ENCODE results near the gene DKK2. TPM values are rescaled to one million over a fixed set of nuclear protein-coding genes. Genes with fewer than 3 reads are reported as not detected.

Gene DKK2
- total RNA-seq, 1 experiment from 2014 or later, result 0.11 TPM

DNA sequence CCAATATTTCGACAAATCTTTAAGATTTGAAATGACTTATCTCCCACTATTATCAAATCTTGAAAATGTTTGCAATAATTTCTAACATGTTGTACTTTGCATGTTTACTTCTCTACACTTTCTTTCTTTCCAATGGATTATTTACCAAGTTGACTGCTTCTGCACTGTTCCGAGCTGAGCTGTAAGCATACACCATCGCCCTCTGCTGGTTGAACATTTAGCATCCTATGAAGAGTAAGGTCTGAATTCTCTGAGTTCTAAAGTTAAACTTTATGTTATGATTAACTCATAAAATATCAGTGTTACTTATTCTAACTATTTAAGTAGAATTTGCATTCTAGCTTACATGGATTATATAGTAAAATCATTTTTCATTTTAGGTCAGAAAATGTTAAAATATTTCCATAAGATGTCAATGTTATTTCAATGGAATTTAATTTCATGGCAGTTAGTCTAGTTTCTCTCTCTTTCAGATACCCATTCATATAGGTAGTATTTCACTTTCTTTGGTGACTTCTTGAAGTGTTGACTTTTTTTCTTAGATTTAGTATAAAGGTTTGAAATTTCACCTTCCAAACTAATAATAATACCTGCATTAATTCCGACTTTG, 137.4 kb downstream of the DKK2 start:
- no peak overlapping the region for H4K5ac ChIP-seq (ENCODE audit: insufficient read length, low read depth, low read length)
- no peak overlapping the region for H3K4me3 Mint-ChIP-seq
- no peak overlapping the region for H2BK5ac ChIP-seq (ENCODE audit: insufficient read length, low read length)
- H3K4ac ChIP-seq (ENCODE audit: low read depth, low read length), result no peak overlapping the region
- no peak overlapping the region for H2BK15ac ChIP-seq (ENCODE audit: low read depth, low read length)
- no peak overlapping the region for H3K14ac ChIP-seq (ENCODE audit: insufficient read depth, low read length)
- no peak overlapping the region for H3K4me2 ChIP-seq (ENCODE audit: insufficient read depth, insufficient read length, low read length)
- H2AFZ ChIP-seq (ENCODE audit: low read length), result no peak overlapping the region
- H4K91ac ChIP-seq (ENCODE audit: insufficient read length, low read depth, low read length), result no peak overlapping the region
- no peak overlapping the region for H2BK12ac ChIP-seq (ENCODE audit: insufficient read length, low read depth, low read length)
- no peak overlapping the region for H3T11ph ChIP-seq (ENCODE audit: low read length)
- H2AK5ac ChIP-seq (ENCODE audit: insufficient read length, low read length), result no peak overlapping the region
- TF ChIP-seq, protein P1, sequence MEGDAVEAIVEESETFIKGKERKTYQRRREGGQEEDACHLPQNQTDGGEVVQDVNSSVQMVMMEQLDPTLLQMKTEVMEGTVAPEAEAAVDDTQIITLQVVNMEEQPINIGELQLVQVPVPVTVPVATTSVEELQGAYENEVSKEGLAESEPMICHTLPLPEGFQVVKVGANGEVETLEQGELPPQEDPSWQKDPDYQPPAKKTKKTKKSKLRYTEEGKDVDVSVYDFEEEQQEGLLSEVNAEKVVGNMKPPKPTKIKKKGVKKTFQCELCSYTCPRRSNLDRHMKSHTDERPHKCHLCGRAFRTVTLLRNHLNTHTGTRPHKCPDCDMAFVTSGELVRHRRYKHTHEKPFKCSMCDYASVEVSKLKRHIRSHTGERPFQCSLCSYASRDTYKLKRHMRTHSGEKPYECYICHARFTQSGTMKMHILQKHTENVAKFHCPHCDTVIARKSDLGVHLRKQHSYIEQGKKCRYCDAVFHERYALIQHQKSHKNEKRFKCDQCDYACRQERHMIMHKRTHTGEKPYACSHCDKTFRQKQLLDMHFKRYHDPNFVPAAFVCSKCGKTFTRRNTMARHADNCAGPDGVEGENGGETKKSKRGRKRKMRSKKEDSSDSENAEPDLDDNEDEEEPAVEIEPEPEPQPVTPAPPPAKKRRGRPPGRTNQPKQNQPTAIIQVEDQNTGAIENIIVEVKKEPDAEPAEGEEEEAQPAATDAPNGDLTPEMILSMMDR (conservative IDR thresholded peaks at IDR 0.05), result peak; percentile 90
- H3K56ac ChIP-seq (ENCODE audit: insufficient read length, low read depth, low read length), result no peak overlapping the region
- H3K27ac ChIP-seq (ENCODE audit: insufficient read length, low read depth, low read length), result no peak overlapping the region
- H3K27ac Mint-ChIP-seq, result no peak overlapping the region
- no peaks in the 10 kb centered on the region for H3K27me3 ChIP-seq (ENCODE audit: insufficient read depth, low read length)
- no peak overlapping the region for H4K8ac ChIP-seq (replicated peaks; ENCODE audit: insufficient read length, low read depth, low read length)
- H3K4me1 ChIP-seq (ENCODE audit: insufficient read depth, low read length), result no peaks in the 10 kb centered on the region
- no CpG with 5 or more reads among the region's 4 CpGs for WGBS (ENCODE audit: extremely low coverage, insufficient read length, low lambda C conversion rate)
- H4K20me1 ChIP-seq (ENCODE audit: control insufficient read depth, insufficient read depth, insufficient read length), result no peaks in the 10 kb centered on the region
- DNase-seq, result peak; percentile 27
- no peak overlapping the region for H3K9ac ChIP-seq (ENCODE audit: extremely low read depth, insufficient read length, low read length)
- H3K23ac ChIP-seq (ENCODE audit: insufficient read length, low read depth, low read length), result no peak overlapping the region
- H3K79me1 ChIP-seq (ENCODE audit: insufficient read depth, low read depth, low read length, poor library complexity, severe bottlenecking), result no peaks in the 10 kb centered on the region
- H3K4me1 Mint-ChIP-seq, result no peaks in the 10 kb centered on the region
- H3K27me3 Mint-ChIP-seq (ENCODE audit: low read depth), result no peaks in the 10 kb centered on the region; the same call in 1 of the 2 replicates
- H3K79me2 ChIP-seq (ENCODE audit: insufficient read depth, low read length), result no peaks in the 10 kb centered on the region
- H3K9me3 ChIP-seq (ENCODE audit: control insufficient read depth, low read depth, low read length), result no peaks in the 10 kb centered on the region
- peaks cover 8 to 10% of the 10 kb centered on the region in 2 experiments; a peak in 4 of 5 replicates for H3K9me3 Mint-ChIP-seq
- no peaks in the 10 kb centered on the region for H3K23me2 ChIP-seq (ENCODE audit: insufficient read length, low read depth, low read length, poor library complexity, severe bottlenecking)
- H2BK120ac ChIP-seq (ENCODE audit: low read depth, low read length, poor library complexity, severe bottlenecking), result no peak overlapping the region
- peaks cover 0 to 9% (median 0%) of the 10 kb centered on the region in 3 experiments; a peak in 2 of 7 replicates for H3K36me3 Mint-ChIP-seq (ENCODE audit: insufficient read depth in 1 of 3, low read depth in 3 of 3)
- H3K18ac ChIP-seq (ENCODE audit: insufficient read length, low read depth, low read length), result no peak overlapping the region
- no peak overlapping the region for H2BK20ac ChIP-seq (ENCODE audit: low read depth, low read length, poor library complexity, severe bottlenecking)
